SKM-1 (cell line): ENCODE results near the gene CERKL.

Source experiments
- DNase-seq: peaks from one replicate; lab custom pipeline; 2025; ENCODE audit not compliant: unreplicated experiment; lab: John Stamatoyannopoulos, UW

CERKL gene

DNA sequence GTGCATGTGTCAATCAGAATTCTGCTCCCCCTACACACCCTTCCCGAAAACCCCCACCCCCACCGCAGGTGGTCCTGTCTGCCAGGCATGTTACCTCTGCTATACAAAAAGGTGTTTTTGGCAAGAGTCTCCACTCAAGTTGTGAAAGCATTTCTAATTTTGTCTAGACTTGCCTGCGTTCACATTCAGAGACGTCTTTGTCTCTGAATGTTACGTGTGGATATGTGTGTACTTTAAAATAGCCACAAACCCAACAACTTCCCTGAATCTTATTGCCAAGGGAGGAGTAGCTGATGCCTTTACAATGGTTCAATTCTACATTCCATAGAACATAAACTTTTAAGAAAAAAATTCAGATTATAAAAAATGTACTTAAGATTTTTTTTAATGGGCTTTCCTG lies 133.1 kb downstream of the CERKL start:
- DNase-seq, result no peak

GRCh38 chr2:181520253-181520652 lies 136.7 kb downstream of the CERKL start:
- no peak for DNase-seq

- DNase-seq, result no peak
Observed at GRCh38 chr2:181517685-181518301, 139.1 kb downstream of the CERKL start.

GRCh38 chr2:181516992-181517391 lies 139.9 kb downstream of the CERKL start:
- DNase-seq, result no peak

- DNase-seq, result no peak
Observed at GRCh38 chr2:181515719-181516118, 141.2 kb downstream of the CERKL start.

DNA sequence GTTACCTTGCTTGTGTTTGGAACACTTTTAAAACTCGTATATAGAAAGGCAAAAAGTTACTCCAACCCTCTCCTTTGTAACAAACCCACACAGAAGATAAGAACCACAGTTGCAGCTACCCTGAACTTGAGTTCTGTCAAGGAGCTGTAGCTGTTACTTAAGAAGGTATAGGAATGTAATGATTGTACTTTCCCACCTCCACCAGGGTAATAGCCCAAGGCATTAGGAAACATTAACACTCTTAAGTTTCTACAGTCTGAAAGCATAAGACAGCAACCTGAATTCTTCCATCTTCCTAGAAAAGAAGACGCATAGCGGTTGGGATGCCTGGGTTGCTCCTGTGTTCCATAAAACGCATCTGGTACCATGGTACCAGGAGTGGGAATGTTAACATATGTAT lies 156.7 kb downstream of the CERKL start:
- DNase-seq, result no peak

DNA sequence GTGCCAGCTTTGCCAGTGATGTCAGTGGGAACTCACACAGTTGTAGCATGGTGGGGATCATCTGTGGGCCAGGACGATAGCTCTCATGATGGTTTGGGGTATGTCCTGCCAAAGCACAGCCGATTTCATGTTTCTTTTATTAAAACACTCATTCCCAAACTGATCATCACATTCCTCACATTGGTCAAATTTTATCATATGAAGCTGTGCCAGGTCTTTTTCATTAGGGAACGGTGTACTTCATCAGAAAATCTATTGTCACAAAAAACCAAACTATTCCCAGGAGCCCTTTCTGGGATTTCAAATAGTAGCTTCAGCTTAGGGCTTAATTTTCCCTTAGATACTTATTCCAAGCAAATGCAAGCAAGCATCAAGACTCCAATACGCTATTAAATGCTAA lies 157.7 kb downstream of the CERKL start:
- no peak for DNase-seq
